DOHH2 (cell line): Measurements from ENCODE around the gene SCAF1.

ENCODE experiments used
- H3F3A ChIP-seq: fragments of 200-600 bp; sonication (generic), shearing (Covaris generic); 2 replicates; pipeline ENCODE4 v1.6.0; 2016; ENCODE audit warnings: antibody characterized with exemption, mild to moderate bottlenecking; ENCODE audit not compliant: control insufficient read depth, insufficient read depth
- H3K27ac ChIP-seq: fragments of 200-600 bp; sonication (generic); 2 replicates; pipeline ENCODE4 v1.5.1; 2014; ENCODE audit warnings: low read depth, mild to moderate bottlenecking, low read length, moderate library complexity
- H3K27me3 ChIP-seq: fragments of 200-600 bp; sonication (generic); 2 replicates; pipeline ENCODE4 v1.6.1; 2014; ENCODE audit warnings: mild to moderate bottlenecking, low read length, mixed read lengths; ENCODE audit not compliant: control insufficient read depth
- H3K36me3 ChIP-seq: fragments of 200-600 bp; sonication (generic); 2 replicates; pipeline ENCODE4 v1.6.1; 2014; ENCODE audit warnings: mild to moderate bottlenecking, low read length, moderate library complexity, mixed read lengths; ENCODE audit not compliant: control insufficient read depth
- H3K4me1 ChIP-seq: fragments of 200-600 bp; sonication (generic); 2 replicates; pipeline ENCODE4 v1.6.1; 2014; ENCODE audit warnings: mild to moderate bottlenecking, low read length, mixed read lengths; ENCODE audit not compliant: control insufficient read depth
- H3K4me2 ChIP-seq: fragments of 200-600 bp; sonication (generic); 2 replicates; pipeline ENCODE4 v1.6.0; 2014; ENCODE audit warnings: mild to moderate bottlenecking, low read length, moderate library complexity
- H3K4me3 ChIP-seq: fragments of 200-600 bp; sonication (generic); 2 replicates; pipeline ENCODE4 v1.5.1; 2014; ENCODE audit warnings: mild to moderate bottlenecking, low read length, mixed read lengths
- H3K79me2 ChIP-seq: fragments of 200-600 bp; sonication (generic); 2 replicates; pipeline ENCODE4 v1.6.1; 2014; ENCODE audit warnings: mild to moderate bottlenecking, low read length, mixed read lengths; ENCODE audit not compliant: control insufficient read depth
- H3K9me2 ChIP-seq: fragments of 200-600 bp; sonication (generic); replicated peaks from 2 replicates; pipeline ENCODE4 v1.6.1; 2014; ENCODE audit warnings: mild to moderate bottlenecking, low read length, mixed read lengths; ENCODE audit not compliant: control insufficient read depth
- H3K9me3 ChIP-seq: fragments of 200-600 bp; sonication (generic); 2 replicates; pipeline ENCODE4 v1.6.1; 2014; ENCODE audit warnings: antibody characterized with exemption, low read length, mixed read lengths; ENCODE audit not compliant: control insufficient read depth, insufficient read depth
- H4K20me1 ChIP-seq: fragments of 200-600 bp; sonication (generic); 2 replicates; pipeline ENCODE4 v1.6.0; 2014; ENCODE audit warnings: low read depth, mild to moderate bottlenecking, antibody characterized with exemption, low read length, moderate library complexity; ENCODE audit not compliant: control insufficient read depth, insufficient read depth
- CTCF ChIP-seq: fragments of 200-600 bp; sonication (generic); IDR thresholded peaks from one replicate; pipeline ENCODE4 v1.5.1; 2014; ENCODE audit warnings: antibody characterized with exemption, mild to moderate bottlenecking, low read depth, low read length; ENCODE audit not compliant: poor library complexity, severe bottlenecking
- EZH2phosphoT487 ChIP-seq: fragments of 200-600 bp; sonication (generic); IDR thresholded peaks from 2 replicates; pipeline ENCODE4 v1.6.1; 2017; ENCODE audit warnings: borderline replicate concordance, mild to moderate bottlenecking, antibody characterized with exemption, low read length, moderate library complexity, mixed read lengths

The SCAF1 gene

GRCh38 chr19:49605605-49606004, 36.4 kb upstream of the SCAF1 start:
- Histone ChIP-seq H3K4me1 (no peaks in the 10 kb centered on the region), H4K20me1 (no peaks in the 10 kb centered on the region), H3K9me3 (no peaks in the 10 kb centered on the region), H3K4me2 (no peak overlapping the region), H3K27me3 (no peaks in the 10 kb centered on the region), H3K27ac (no peak overlapping the region), H3K4me3 (no peak overlapping the region), H3F3A (no peaks in the 10 kb centered on the region), H3K36me3 (peaks cover 69% of the 10 kb centered on the region), H3K9me2 (no peaks in the 10 kb centered on the region), H3K79me2 (peaks cover 84% of the 10 kb centered on the region)
- TF ChIP-seq EZH2phosphoT487 = no peak
- TF ChIP-seq CTCF = no peak

GRCh38 chr19:49609499-49610092, 32.4 kb upstream of the SCAF1 start:
- Histone ChIP-seq H3K4me2 (no peak overlapping the region), H3K27ac (no peak overlapping the region), H3K27me3 (no peaks in the 10 kb centered on the region), H3K4me1 (no peaks in the 10 kb centered on the region), H4K20me1 (peaks cover 4% of the 10 kb centered on the region; the same call in 1 of the 2 replicates), H3K36me3 (peaks cover 50% of the 10 kb centered on the region), H3K79me2 (peaks cover 76% of the 10 kb centered on the region), H3K9me2 (no peaks in the 10 kb centered on the region), H3K4me3 (no peak overlapping the region), H3F3A (no peaks in the 10 kb centered on the region), H3K9me3 (no peaks in the 10 kb centered on the region)
- TF ChIP-seq CTCF (no peak), EZH2phosphoT487 (no peak)

DNA sequence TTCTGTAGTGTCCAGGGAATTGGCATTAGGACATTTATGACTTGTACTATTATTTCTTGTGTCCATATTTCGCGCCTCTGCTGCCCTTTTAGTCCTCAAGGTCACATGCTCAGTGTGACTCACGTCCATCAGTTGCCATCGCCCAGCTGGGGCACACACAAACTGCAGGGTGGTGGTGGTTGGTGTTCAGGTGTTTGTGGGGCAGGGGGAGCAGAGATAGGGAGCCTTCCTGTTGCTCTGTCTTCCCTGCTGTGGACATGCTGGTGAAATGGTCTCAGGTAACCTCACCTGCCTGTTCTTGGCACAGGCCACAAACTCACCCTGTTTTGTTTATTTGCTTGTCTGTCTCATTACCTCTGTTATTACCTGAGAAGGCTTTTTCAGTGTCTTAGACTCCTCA, 28.6 kb upstream of the SCAF1 start:
- H3K4me3 ChIP-seq = no peak overlapping the region
- H3K4me1 ChIP-seq = no peaks in the 10 kb centered on the region
- 0 out of 2 replicates have a peak, but pooled peaks cover 5% of the 10 kb centered on the region for H3F3A ChIP-seq
- H3K4me2 ChIP-seq = no peak overlapping the region
- H3K36me3 ChIP-seq = peaks cover 62% of the 10 kb centered on the region
- H3K9me2 ChIP-seq = no peaks in the 10 kb centered on the region
- no peaks in the 10 kb centered on the region for H3K9me3 ChIP-seq
- peaks cover 4% of the 10 kb centered on the region; the same call in 1 of the 2 replicates for H4K20me1 ChIP-seq
- H3K27me3 ChIP-seq = no peaks in the 10 kb centered on the region
- peaks cover 40% of the 10 kb centered on the region for H3K79me2 ChIP-seq
- H3K27ac ChIP-seq = no peak overlapping the region
- no peak for TF ChIP-seq CTCF
- TF ChIP-seq EZH2phosphoT487 = no peak
